Endodermal cell (in vitro differentiated cells): Measurements from ENCODE around the gene MIEN1. TPM values are rescaled to one million over a fixed set of nuclear protein-coding genes. Genes with fewer than 3 reads are reported as not detected.

Experiments used
- DNase-seq: peaks from one replicate; pipeline ENCODE4 v3.0.0-alpha.2; 2017
- H3K27ac ChIP-seq: 2 replicates; pipeline ENCODE4 v1.5.1; 2013; ENCODE audit warnings: mild to moderate bottlenecking, low read depth, low read length, moderate library complexity
- H3K27me3 ChIP-seq: 2 replicates; pipeline ENCODE4 v1.6.1; 2013; ENCODE audit warnings: mild to moderate bottlenecking, low read length, moderate library complexity; ENCODE audit not compliant: insufficient read depth, control insufficient read depth, poor library complexity, severe bottlenecking
- H3K36me3 ChIP-seq: 2 replicates; pipeline ENCODE4 v1.7.0; 2013; ENCODE audit warnings: mild to moderate bottlenecking, low read length, moderate library complexity; ENCODE audit not compliant: control insufficient read depth, insufficient read depth
- H3K4me1 ChIP-seq: one replicate; pipeline ENCODE4 v1.7.0; 2013; ENCODE audit warnings: low read length; ENCODE audit not compliant: control insufficient read depth, insufficient read depth
- H3K4me3 ChIP-seq: 2 replicates; pipeline ENCODE4 v1.5.1; 2013; ENCODE audit warnings: mild to moderate bottlenecking, low read length, moderate library complexity
- H3K9ac ChIP-seq: 2 replicates; pipeline ENCODE4 v1.6.1; 2013; ENCODE audit warnings: mild to moderate bottlenecking, low read length, moderate library complexity; ENCODE audit not compliant: poor library complexity, severe bottlenecking; ENCODE audit errors: extremely low read depth
- H3K9me3 ChIP-seq: 2 replicates; pipeline ENCODE4 v1.6.1; 2013; ENCODE audit warnings: mild to moderate bottlenecking, low read length, moderate library complexity; ENCODE audit not compliant: control insufficient read depth
- H3K27ac Mint-ChIP-seq: 2 replicates; pipeline ENCODE4 v1.8.0; 2020; ENCODE audit warnings: mixed read lengths
- H3K27me3 Mint-ChIP-seq: 2 replicates; pipeline ENCODE4 v1.8.0; 2021; ENCODE audit warnings: mild to moderate bottlenecking, mixed read lengths; ENCODE audit not compliant: insufficient read depth
- H3K36me3 Mint-ChIP-seq: 2 replicates; pipeline ENCODE4 v1.8.0; 2020; ENCODE audit warnings: low read depth, mixed read lengths
- H3K4me1 Mint-ChIP-seq: 2 replicates; pipeline ENCODE4 v1.8.0; 2020; ENCODE audit warnings: mixed read lengths
- H3K4me3 Mint-ChIP-seq: 2 replicates; pipeline ENCODE4 v1.8.0; 2020; ENCODE audit warnings: mild to moderate bottlenecking, moderate library complexity, mixed read lengths
- H3K9me3 Mint-ChIP-seq: 2 replicates; pipeline ENCODE4 v1.8.0; 2020; ENCODE audit warnings: mild to moderate bottlenecking, mixed read lengths
- WGBS, 2 experiments: methylation state at CpG; one replicate each; pipeline versions ENCODE4 v1.1.5 to v1.1.7; 2013; ENCODE audit warnings: missing lambda C conversion rate in 2 of 2, mixed read lengths in 1 of 2; ENCODE audit not compliant: insufficient coverage in 1 of 2, insufficient read length in 1 of 2; 5-methylcytosine and 5-hydroxymethylcytosine counted together
- total RNA-seq, 2 donors: library from RNA; stranded (reverse); fragmentation: NEBNext Ultra II Directional in 1 of 2; extraction: Animal tissue kit (Norgen Biotek cat#: 25700) in 1 of 2; gene quantifications; 2 replicates in 1 of 2; 3 replicates in 1 of 2; pipeline ENCODE4 v1.2.1, GENCODE V29; 2021
- TF ChIP-seq, protein P1 (sequence below): fragments of 200-600 bp; sonication (generic); conservative IDR thresholded peaks from 2 replicates; pipeline ENCODE4 v1.5.0; 2021; ENCODE audit warnings: antibody characterized with exemption, mild to moderate bottlenecking

The MIEN1 gene
- total RNA-seq, 2 donors from 2014 or later: 42.6 to 57.0 TPM

DNA sequence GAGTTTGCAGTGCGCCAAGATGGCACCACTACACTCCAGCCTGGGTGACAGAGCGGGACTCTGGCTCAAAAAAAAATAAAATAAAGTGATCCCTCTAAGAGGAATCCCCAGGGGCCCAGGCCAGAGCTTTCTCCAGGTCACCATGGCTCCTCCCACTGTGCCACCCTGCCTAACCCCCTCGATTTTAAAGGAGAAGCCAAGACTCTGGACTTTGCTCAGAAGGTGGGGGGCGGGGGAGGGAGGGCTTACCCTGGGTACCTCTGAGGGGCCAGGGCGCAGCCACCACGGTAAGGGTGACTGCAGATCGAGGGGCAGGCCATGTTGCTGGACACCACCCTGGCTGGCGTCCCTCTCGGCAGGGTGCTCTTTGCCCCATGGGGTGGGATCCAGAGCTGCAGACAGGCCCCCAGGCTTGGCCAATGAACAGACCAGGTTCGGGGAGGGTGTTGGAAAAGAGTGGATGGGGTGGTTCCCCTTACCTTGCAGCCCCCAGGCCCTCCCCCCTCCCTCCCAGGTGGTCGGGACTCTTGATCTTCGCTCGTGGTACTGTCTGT is 7.0 kb upstream of the MIEN1 start:
- Histone ChIP-seq H3K9me3 (no peaks in the 10 kb centered on the region), H3K9ac (no peak overlapping the region), H3K4me3 (peak overlapping the region; percentile 87), H3K27ac (no peak overlapping the region), H3K4me1 (peaks cover 5% of the 10 kb centered on the region), H3K36me3 (no peaks in the 10 kb centered on the region), H3K27me3 (no peaks in the 10 kb centered on the region)
- TF ChIP-seq, protein P1, sequence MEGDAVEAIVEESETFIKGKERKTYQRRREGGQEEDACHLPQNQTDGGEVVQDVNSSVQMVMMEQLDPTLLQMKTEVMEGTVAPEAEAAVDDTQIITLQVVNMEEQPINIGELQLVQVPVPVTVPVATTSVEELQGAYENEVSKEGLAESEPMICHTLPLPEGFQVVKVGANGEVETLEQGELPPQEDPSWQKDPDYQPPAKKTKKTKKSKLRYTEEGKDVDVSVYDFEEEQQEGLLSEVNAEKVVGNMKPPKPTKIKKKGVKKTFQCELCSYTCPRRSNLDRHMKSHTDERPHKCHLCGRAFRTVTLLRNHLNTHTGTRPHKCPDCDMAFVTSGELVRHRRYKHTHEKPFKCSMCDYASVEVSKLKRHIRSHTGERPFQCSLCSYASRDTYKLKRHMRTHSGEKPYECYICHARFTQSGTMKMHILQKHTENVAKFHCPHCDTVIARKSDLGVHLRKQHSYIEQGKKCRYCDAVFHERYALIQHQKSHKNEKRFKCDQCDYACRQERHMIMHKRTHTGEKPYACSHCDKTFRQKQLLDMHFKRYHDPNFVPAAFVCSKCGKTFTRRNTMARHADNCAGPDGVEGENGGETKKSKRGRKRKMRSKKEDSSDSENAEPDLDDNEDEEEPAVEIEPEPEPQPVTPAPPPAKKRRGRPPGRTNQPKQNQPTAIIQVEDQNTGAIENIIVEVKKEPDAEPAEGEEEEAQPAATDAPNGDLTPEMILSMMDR: no peak
- Mint-ChIP-seq H3K9me3 (no peaks in the 10 kb centered on the region), H3K4me1 (peaks cover 28% of the 10 kb centered on the region), H3K36me3 (no peaks in the 10 kb centered on the region), H3K27me3 (no peaks in the 10 kb centered on the region), H3K27ac (peak overlapping the region; percentile 90), H3K4me3 (peak overlapping the region; percentile 88)
- 67% methylated on average over 6 to 13 of the region's 13 CpGs for WGBS, 2 experiments
- no peak for DNase-seq

DNA sequence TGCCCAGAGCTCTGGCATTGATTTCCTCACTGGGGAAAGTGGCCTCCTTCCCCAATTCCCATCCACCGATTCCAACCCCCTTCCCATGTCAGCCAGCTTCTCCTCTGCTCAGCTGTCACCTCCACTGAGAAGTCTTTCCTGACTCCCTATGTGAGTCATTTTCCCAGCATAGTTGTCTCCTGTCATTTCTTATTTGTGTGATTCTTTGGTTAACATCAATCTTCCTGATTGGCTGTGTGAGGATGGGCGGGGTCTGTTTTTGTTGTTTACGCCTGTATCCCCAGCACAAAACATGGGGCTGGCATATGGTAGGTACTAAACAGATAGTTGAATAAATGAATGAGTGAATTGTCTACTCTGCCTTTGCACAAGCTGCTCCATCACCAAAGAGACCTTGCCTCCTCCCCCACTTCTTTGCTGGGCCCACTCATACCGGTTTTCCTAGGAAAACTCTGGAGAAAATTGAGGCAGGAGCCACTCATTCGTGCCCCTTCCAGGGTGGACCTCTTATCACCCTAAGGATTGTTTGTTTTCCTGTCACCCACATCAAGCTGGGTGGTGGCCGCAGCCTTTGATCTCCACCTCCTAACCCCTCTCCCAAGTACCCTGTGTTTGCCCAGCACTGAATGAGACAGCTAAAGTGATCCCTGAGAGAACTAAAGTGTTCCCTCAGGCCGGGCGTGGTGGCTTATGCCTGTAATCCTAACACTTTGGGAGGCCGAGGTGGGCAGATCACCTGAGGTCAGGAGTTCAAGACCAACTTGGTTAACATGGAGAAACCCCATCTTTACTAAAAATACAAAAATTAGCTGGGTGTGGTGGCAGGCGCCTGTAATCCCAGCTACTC is 6.2 kb upstream of the MIEN1 start:
- H3K9me3 ChIP-seq: no peaks in the 10 kb centered on the region
- WGBS, 2 experiments: 85% methylated on average over 8 to 10 of the region's 10 CpGs
- no peaks in the 10 kb centered on the region for H3K36me3 ChIP-seq
- Mint-ChIP-seq H3K36me3 (no peaks in the 10 kb centered on the region), H3K4me3 (peak overlapping the region; percentile 88), H3K27ac (no peak overlapping the region), H3K27me3 (no peaks in the 10 kb centered on the region), H3K9me3 (no peaks in the 10 kb centered on the region), H3K4me1 (peaks cover 27% of the 10 kb centered on the region)
- H3K4me3 ChIP-seq: no peak overlapping the region
- TF ChIP-seq, protein P1: no peak
- H3K9ac ChIP-seq: no peak overlapping the region
- no peak for DNase-seq
- H3K27ac ChIP-seq: no peak overlapping the region
- H3K27me3 ChIP-seq: no peaks in the 10 kb centered on the region
- H3K4me1 ChIP-seq: peaks cover 5% of the 10 kb centered on the region

DNA sequence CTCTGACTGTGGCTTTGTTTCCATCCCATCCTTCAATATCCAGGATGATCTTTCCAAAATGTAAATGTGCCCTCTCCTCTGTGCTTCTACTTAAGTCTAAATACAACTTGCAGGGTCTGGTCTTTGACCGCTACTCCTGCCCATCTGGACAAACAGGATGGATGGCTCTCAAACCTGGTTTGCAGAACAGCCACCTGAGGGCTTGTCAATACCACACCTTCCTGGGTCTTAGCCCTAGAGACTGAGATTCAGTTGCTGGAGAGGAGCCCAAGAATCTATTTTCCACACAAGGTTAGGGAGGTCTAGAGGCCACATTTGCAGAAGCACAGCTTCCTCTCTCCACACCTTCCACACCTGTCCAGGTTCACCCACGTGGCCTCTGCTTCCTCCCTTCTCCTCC is 5.5 kb upstream of the MIEN1 start:
- no peaks in the 10 kb centered on the region for H3K36me3 Mint-ChIP-seq
- no peaks in the 10 kb centered on the region for H3K27me3 ChIP-seq
- H3K4me1 ChIP-seq: peaks cover 5% of the 10 kb centered on the region
- H3K9ac ChIP-seq: no peak overlapping the region
- H3K4me3 ChIP-seq: no peak overlapping the region
- H3K27ac ChIP-seq: no peak overlapping the region
- H3K9me3 Mint-ChIP-seq: no peaks in the 10 kb centered on the region
- no peak overlapping the region for H3K4me3 Mint-ChIP-seq
- H3K9me3 ChIP-seq: no peaks in the 10 kb centered on the region
- no peak for DNase-seq
- H3K27ac Mint-ChIP-seq: no peak overlapping the region
- H3K4me1 Mint-ChIP-seq: peaks cover 21% of the 10 kb centered on the region
- TF ChIP-seq, protein P1: no peak
- 78 to 80% methylated on average over 2 of the region's 2 CpGs for WGBS, 2 experiments
- H3K36me3 ChIP-seq: no peaks in the 10 kb centered on the region
- no peaks in the 10 kb centered on the region for H3K27me3 Mint-ChIP-seq
